ACHN (cell line): ENCODE data around the gene TMEM123.
A peak's percentile ranks its signal among the peaks of the same experiment; 100 is the strongest.
"Not testable (repeated sequence)": the region's sequence is repeated elsewhere in the genome, so short reads cannot be mapped to it uniquely, and the experiment has no call there.

Experiments
- DNase-seq: peaks from one replicate; pipeline ENCODE4 v3.0.0-alpha.2; 2015
- in situ Hi-C: cut with HindIII; loops from 2 replicates; pipeline ENCODE4 v1.10.0; 2017; ENCODE audit warnings: low sequenced_read_pairs, low pct_ligation_motif_present, low pct_unique_long_range_greater_than_20kb

Gene TMEM123

DNA sequence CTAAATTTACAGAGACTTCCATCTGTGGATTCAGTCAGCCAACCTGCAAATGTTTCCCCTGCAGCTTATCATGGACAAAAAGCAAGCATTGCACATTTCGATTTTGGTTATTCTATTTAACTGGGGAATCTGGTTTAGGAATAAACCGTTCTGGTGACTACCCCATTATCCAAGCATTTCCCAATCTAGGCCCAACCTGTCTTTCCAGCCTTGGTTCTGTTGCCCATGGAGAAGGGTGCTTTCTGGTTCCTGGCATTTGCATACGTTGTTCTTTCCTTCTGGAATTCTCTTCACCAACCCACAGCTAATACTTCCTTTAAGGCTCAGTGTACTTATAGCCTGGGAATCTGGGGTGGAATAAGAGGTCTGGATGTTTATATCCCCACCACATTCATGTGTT, 1.4 kb upstream of the TMEM123 start:
- no peak for DNase-seq
- in situ Hi-C loops, result no loop called here

DNA sequence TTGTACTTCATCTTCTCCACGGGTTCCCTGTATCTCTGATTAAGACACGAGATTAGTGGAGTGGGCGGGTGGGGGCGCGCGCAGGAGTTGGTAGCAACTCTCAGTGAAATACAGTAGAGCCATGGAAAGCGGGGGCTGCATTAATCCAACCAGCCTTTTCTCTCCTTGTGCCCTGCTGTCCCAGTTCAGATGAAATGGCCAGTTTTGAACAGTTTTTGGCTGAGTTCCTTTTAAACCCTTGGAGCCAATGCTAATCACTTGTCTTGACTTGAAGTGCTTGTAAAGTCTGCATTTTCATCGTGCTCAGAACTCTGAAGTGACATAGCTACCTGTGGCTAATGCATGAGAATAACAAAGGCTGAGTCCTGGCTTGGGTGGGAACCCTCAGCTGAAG, 734 bp upstream of the TMEM123 start:
- in situ Hi-C loops, result no loop called here
- DNase-seq, result no peak

DNA sequence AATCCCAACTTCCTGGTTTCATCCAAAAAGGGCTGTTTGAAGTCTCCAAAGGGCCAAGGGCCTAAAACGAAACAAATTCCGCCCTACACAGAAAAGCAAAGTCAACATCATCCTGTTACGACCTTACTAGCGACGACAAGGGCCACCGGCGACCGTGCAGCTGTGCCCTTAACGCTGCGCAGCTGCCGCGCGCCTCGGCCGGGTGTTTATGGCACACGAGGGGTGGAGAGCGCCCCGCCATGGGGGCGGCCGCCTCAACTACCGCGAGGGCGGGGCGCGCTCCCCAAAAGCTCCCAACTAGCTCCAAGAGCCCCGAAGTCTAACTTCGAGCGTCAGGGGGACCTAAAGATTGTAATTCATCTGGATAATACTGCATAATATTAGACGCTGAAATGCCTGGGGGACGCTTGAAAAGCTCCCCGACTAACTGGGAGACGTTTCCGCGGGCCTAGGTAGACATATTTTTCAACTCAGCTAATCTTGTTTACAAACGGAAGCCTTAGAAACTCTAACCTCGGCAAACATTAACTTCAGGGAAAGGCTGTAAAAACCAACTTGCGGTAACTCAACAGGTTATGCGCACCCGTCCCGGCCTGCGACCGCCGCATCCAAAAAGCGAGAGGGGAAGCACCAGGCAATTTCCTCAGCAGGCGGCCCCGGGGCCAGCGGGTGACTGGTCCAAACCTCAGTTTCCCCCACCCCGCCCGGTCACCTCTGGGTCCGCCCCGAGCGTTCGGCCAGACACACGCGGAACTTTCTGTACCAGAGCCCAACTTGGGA, 694 bp downstream of the TMEM123 start:
- in situ Hi-C loops, result no loop called here
- DNase-seq, result peak; percentile 77

DNA sequence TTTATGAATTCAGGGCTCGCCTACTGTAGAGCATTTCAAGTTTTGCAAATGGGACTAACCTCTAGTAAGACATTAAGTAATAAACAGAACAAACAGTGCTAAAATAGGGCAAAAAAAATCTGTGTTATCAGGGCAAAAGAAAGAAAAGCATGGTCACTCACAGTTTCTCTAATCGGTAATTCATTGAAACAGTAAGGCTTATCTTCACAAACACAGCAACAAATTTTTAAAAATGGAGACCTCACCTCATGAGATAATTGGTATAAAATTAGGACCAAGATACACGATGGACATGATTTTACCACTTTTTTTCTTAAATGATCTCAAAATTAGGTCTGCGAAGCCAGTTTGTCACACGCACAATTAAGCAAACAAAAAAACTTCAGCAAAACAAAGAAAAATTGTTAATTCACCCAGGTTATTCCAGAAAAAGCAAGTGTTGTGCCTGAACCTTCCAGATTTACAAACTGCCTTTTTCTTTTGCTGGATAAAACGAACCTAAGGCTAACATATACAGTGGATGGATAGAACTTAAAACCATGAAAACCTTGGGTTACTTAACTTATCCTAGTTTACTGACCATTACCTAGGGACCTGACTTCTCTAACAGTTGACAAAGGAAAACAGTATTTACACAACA, 1.4 kb downstream of the TMEM123 start:
- in situ Hi-C loops, result no loop called here
- DNase-seq, result no peak

DNA sequence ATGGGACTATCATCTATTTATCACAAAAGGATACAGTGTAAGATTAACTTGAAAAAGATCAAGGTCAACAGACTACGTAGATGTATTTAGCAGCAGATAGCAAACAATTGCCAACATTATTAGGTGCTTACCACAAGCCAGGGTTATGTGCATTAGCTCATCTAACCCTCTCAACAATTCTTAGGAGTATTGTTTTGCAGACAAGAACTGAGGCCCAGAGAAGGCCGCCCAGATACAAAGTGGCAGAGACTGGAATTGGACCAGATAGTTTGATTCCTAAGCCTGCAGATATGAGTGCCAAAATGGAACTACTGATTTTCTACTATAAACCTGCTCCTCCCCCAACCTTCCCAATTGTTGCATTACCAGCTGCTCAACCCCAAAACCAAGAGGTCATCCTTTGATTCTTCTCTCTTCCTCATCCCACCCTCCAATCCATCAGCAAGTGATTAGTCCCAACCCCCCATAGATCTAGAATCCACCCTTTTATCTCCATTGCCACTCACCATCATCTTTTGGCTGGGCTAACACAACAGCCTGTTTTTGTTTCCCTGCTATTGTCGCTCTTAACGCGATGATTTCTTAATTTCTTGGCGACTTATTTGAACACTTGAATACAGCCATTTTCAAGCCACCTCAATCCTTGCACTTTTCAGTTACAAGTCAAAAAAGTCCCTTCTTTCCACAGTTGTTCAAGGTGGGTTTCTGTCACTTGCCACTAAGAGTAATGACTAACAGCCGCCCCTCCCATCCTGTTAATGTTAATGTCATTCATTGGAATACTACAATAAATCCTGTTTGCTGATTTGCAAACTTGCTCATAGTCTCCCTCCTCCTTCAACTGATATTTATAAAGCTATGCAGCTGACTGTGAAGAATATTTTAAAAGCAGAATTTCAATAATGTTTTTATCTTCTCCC, 2.7 kb downstream of the TMEM123 start:
- in situ Hi-C loops, result no loop called here
- DNase-seq, result no peak

DNA sequence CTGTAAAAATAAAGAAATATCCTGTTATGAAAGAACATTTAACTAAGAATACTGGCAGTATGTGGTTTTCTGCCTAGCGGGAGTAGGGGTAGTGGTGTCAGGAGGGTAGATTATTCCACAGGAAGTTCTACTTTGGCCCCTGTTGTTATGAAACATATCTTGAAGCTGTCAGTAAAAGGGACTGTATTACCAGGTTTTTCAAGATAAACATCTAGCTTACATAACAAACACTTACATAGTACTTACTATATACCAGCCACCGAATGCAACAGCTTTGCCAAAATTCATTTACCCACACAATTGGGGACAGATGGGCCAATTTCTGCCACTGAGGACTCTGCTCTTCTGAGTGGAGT, 3.7 kb downstream of the TMEM123 start:
- no peak for DNase-seq
- in situ Hi-C loops, result no loop called here

GRCh38 chr11:102447941-102448868, 4.4 kb downstream of the TMEM123 start:
- no peak for DNase-seq
- in situ Hi-C loops, result no loop called here

GRCh38 chr11:102447193-102447592, 5.4 kb downstream of the TMEM123 start:
- in situ Hi-C loops, result no loop called here
- DNase-seq, result no peak

GRCh38 chr11:102446606-102447005, 6.0 kb downstream of the TMEM123 start:
- in situ Hi-C loops, result no loop called here
- DNase-seq, result peak; percentile 90

GRCh38 chr11:102444693-102445092, 7.9 kb downstream of the TMEM123 start:
- DNase-seq, in situ Hi-C loops: not testable (repeated sequence)

DNA sequence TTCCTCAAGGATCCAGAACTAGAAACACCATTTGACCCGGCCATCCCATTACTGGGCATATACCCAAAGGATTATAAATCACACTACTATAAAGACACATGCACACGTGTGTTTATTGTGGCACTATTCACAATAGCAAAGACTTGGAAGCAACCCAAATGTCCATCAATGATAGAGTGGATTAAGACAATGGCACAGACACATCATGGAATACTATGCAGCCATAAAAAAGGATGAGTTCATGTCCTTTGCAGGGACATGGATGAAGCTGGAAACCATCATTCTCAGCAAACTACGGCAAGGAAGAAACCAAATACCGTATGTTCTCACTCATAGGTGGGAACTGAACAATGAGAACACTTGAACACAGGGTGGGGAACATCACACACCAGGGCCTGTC, 8.4 kb downstream of the TMEM123 start:
- DNase-seq, in situ Hi-C loops: not testable (repeated sequence)

DNA sequence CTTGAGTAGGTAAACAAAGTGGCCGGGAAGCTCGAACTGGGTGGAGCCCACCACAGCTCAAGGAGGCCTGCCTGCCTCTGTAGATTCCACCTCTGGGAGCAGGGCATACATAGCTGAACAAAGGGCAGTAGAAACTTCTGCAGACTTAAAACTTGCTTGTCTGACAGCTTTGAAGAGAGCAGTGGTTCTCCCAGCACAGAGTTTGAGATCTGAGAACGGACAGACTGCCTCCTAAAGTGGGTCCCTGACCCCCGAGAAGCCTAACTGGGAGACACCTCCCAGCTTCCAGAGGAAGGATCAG, 13.6 kb downstream of the TMEM123 start:
- in situ Hi-C loops, DNase-seq: not testable (repeated sequence)

DNA sequence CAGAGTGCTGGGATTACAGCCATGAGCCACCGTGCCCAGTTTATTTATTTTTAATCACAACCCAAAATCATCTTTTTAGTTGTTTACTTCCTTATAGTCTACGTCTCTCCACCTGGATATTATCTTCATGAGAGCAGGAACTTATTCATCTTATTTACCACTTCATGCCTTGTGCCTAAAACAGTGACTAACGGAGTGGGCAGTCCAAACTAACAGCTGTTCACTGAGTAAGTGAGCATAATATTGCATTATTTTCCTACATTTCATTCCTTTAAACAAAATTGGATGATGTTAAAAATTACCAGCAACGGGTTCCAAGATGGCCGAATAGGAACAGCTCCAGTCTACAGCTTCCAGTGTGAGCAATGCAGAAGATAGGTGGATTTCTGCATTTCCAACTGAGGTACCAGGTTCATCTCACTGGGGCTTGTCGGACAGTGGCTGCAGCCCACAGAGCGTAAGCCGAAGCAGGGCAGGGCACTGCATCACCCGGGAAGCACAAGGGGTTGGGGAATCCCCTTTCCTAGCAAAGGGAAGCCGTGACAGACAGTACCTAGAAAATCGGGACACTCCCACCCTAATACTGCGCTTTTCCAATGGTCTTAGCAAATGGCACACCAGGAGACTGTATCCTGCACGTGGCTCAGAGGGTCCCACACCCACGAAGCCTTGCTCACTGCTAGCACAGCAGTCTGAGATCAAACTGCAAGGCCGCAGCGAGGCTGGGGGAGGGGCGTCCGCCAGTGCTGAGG, 14.1 kb downstream of the TMEM123 start:
- no peak for DNase-seq
- in situ Hi-C loops, result no loop called here

GRCh38 chr11:102437727-102438126, 14.8 kb downstream of the TMEM123 start:
- no peak for DNase-seq
- in situ Hi-C loops, result no loop called here

- no peak for DNase-seq
- in situ Hi-C loops, result no loop called here
Observed at GRCh38 chr11:102436976-102437375, 15.6 kb downstream of the TMEM123 start.

- DNase-seq, result no peak
- in situ Hi-C loops, result no loop called here
Observed at GRCh38 chr11:102436561-102436960, 16.0 kb downstream of the TMEM123 start.

DNA sequence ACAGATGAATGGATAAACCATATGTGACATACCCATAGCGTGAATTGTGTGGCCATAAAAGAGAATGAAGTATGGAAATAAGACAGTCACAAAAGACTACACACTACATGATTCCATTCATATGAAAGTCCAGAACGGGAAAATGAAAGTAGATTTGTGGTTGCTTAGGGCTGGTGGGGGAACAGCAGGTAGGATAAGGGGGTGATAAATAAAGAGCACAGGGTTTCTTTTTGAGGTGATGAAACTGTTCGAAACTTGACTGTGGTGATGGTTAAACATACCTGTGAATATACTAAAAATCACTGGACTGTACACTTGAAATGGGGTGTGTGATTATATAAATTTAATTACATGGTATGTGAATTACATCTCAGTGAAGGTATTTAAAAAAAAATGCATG, 16.9 kb downstream of the TMEM123 start:
- no peak for DNase-seq
- in situ Hi-C loops, result no loop called here

GRCh38 chr11:102433571-102433970, 19.0 kb downstream of the TMEM123 start:
- DNase-seq, in situ Hi-C loops: not testable (repeated sequence)
